ENCODE measurements around the gene PHYHIPL.

DNA sequence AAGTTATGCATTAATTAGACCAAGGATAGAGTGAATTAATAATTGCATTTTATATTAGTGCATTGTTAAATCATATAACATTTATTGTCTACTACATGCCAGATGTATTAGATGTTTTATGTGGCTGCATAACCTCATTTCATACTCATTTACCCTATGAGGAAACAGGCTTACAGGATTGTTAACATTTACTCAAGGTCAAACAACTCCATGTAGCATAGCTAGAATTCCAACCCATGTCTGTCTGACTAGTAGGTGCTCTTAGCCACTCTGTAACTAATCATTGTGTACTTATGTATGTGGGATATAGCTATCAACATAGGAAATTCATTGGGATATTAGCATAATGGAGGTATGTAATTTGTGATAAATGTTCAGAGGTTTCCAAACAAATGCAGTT lies 46.3 kb downstream of the PHYHIPL start:
- TF ChIP-seq CTCF (IDR thresholded peaks at IDR 0.05) (no peak), POLR2A (IDR thresholded peaks at IDR 0.05) (no peak), EP300 (IDR thresholded peaks at IDR 0.05) (no peak)
